KBM-7 (cell line): Measurements from ENCODE around the gene IPO8.
"Not testable (repeated sequence)": the region's sequence is repeated elsewhere in the genome, so short reads cannot be mapped to it uniquely, and the experiment has no call there.

Experiments
- DNase-seq: peaks from one replicate; pipeline ENCODE4 v3.0.0-alpha.2; 2015
- in situ Hi-C: fragments of 300-500 bp; cut with MboI; formaldehyde crosslinking; loops from 2 replicates; pipeline ENCODE4 v1.14.3; 2020; ENCODE audit warnings: low sequenced_read_pairs, low pct_unique_long_range_greater_than_20kb, mixed read lengths

The IPO8 gene

GRCh38 chr12:30692470-30692869 is 3.2 kb downstream of the IPO8 start:
- in situ Hi-C loops: no loop called here
- DNase-seq: no peak

- DNase-seq: no peak
- in situ Hi-C loops: no loop called here
These were observed 4.4 kb downstream of the IPO8 start for GRCh38 chr12:30691122-30691879.

- no peak for DNase-seq
- in situ Hi-C loops: no loop called here
These were observed 8.2 kb downstream of the IPO8 start for GRCh38 chr12:30687265-30687986.

- no peak for DNase-seq
These were observed 16.4 kb downstream of the IPO8 start for GRCh38 chr12:30679241-30679640.

GRCh38 chr12:30678221-30678620 is 17.4 kb downstream of the IPO8 start:
- in situ Hi-C loops: no loop called here
- no peak for DNase-seq

More at GRCh38 chr12:30679241-30679640, 16.4 kb downstream of the IPO8 start:
- in situ Hi-C loops: no loop called here

GRCh38 chr12:30661210-30661609 is 34.5 kb downstream of the IPO8 start:
- in situ Hi-C loops: no loop called here

GRCh38 chr12:30652034-30652696 is 43.5 kb downstream of the IPO8 start:
- no peak for DNase-seq
- in situ Hi-C loops: no loop called here

More at GRCh38 chr12:30661210-30661609, 34.5 kb downstream of the IPO8 start:
- DNase-seq: no peak

- in situ Hi-C loops: no loop called here
- DNase-seq: no peak
These were observed 48.8 kb downstream of the IPO8 start for GRCh38 chr12:30646821-30647220.

GRCh38 chr12:30643366-30643765 is 52.3 kb downstream of the IPO8 start:
- no peak for DNase-seq
- in situ Hi-C loops: no loop called here

- in situ Hi-C loops: no loop called here
- DNase-seq: no peak
These were observed 55.3 kb downstream of the IPO8 start for GRCh38 chr12:30640392-30640791.

- in situ Hi-C loops: no loop called here
- DNase-seq: no peak
These were observed 60.3 kb downstream of the IPO8 start for GRCh38 chr12:30635385-30635784.

GRCh38 chr12:30631740-30632139 is 63.9 kb downstream of the IPO8 start:
- in situ Hi-C loops: no loop called here
- DNase-seq: no peak

GRCh38 chr12:30630979-30631285 is 64.7 kb downstream of the IPO8 start:
- in situ Hi-C loops: no loop called here
- DNase-seq: no peak

GRCh38 chr12:30630076-30630978 is 65.3 kb downstream of the IPO8 start:
- no peak for DNase-seq
- in situ Hi-C loops: no loop called here

- no peak for DNase-seq
- in situ Hi-C loops: no loop called here
These were observed 68.8 kb downstream of the IPO8 start for GRCh38 chr12:30626847-30627246.

GRCh38 chr12:30624009-30624408 is 71.7 kb downstream of the IPO8 start:
- in situ Hi-C loops: no loop called here
- DNase-seq: no peak

- in situ Hi-C loops: no loop called here
- no peak for DNase-seq
These were observed 73.2 kb downstream of the IPO8 start for GRCh38 chr12:30622509-30622908.

GRCh38 chr12:30621663-30622241 is 73.9 kb downstream of the IPO8 start:
- DNase-seq, in situ Hi-C loops: not testable (repeated sequence)
